CD4-positive, alpha-beta T cell treated with Interferon gamma for 1 hour (primary cell): ENCODE data around the gene SMC5.
"Not testable (repeated sequence)": the region's sequence is repeated elsewhere in the genome, so short reads cannot be mapped to it uniquely, and the experiment has no call there.

Experiments used
- DNase-seq: peaks from one replicate; pipeline ENCODE4 v3.0.0-alpha.2; 2020

Gene SMC5

DNA sequence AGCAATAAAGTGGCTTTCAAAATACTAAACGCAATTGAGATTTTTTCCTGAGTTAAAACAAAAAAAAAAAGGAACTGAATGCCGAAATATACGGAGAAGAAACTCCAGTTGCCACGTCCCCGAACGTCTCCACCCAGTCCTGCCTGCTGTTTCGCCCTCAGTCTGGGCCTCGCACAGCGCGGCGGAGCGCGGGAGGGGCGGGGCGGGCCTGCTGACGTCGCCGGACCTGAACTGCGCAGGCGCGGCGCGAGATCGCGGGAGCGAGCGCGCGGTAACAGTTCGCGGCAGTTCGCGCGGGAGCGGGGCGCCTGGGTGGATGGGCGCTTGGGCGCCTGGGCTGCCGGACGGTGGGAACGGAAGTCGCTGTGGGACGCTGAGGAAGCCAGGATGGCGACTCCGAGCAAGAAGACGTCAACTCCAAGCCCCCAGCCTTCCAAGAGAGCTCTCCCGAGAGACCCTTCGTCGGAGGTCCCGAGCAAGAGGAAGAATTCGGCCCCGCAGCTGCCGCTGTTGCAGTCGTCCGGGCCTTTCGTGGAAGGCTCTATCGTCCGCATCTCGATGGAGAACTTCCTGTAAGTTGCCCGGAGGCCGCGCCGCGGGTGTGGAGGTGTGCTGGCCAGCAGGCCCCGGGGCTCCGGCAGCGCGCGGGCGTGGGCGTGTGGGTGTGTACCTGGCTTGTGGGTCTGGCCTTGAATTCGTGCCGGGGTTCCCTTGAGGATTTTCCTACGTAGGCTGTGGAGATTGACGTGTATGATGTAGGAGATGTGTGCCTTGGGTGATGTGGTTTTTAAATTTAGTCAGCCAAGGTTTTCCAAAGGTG, at the start of gene SMC5:
Gene SMC5 (plus strand): TSS at position 287 of the 820 bp plus-strand sequence. CDS start 101 bp downstream, at position 388.
- DNase-seq = peak; percentile 91

DNA sequence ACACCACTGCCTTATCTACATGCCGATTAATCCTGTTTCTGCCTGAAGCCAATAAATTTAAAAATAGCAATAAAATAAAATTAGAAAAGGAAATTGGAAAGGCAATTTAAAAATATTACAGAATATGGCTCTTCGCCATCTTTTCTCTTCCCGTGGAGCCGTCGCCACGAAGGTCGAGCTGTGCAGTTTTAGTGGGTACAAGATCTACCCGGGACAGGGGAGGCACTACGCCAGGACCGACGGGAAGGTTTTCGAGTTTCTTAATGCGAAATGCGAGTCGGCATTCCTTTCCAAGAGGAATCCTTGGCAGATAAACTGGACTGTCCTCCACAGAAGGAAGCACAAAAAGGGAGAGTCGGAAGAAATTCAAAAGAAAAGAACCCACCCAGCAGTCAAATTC, 41.7 kb upstream of the SMC5 start:
- DNase-seq = no peak

- no peak for DNase-seq
Measured at GRCh38 chr9:70218767-70219166, 40.0 kb upstream of the SMC5 start.

DNA sequence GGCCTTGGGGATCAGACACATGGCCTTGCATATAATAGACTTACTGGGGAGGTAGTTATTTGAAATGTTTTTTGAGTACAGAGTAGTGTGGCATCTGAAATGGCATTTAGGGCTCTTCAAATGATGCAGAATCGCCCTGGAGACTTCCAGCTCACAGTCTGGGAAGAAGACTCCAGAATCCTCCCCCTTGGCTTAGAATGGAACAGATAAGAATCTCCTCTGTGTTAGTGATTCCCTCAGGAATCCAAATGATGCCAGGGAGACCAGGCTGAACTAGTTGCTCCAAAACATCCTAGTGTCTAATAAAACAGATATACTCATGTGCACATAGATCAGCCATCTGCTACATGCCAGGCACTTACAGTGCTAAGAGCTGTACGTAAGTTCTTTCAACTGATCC, 38.6 kb upstream of the SMC5 start:
- DNase-seq = no peak

GRCh38 chr9:70222354-70222753, 36.4 kb upstream of the SMC5 start:
- no peak for DNase-seq

GRCh38 chr9:70228118-70228517, 30.7 kb upstream of the SMC5 start:
- no peak for DNase-seq

DNA sequence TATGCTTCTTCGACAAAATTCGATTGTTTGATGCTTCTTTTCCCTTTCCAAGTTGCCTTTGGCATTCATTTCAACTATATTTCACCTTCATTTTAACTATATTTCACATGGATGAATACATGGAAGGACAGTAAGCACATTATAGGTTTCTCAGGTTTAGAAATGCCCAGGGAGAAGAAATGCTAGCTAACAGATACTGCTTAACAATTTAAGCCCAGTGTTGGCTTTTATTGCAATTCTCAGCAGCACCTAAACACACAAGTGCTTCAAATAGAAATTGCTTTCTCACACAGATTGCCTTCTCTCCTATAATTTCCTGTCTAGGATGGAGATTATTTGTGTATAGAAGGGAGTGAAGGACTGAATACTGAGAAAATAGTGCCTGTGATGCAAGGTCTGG, 30.2 kb upstream of the SMC5 start:
- DNase-seq = no peak

DNA sequence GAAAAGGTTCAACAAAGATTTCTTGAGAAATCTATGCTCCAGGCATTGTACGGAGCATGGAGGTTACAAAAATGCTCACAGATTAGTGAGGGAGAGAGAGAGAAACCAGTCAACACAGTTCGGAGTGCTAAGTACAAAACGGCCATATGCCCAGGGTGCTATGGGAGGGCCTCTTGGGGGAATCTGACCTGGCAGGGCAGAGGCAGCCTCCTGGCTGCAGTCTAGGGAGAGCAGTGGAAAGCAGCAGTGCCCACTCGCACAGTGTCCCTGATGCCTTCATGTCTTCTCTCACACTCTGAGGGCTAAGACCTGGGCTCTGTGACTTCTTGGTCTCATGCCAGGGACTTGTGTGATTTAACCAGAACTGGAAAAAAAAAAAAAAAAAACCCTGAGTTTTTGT, 29.8 kb upstream of the SMC5 start:
- no peak for DNase-seq

DNA sequence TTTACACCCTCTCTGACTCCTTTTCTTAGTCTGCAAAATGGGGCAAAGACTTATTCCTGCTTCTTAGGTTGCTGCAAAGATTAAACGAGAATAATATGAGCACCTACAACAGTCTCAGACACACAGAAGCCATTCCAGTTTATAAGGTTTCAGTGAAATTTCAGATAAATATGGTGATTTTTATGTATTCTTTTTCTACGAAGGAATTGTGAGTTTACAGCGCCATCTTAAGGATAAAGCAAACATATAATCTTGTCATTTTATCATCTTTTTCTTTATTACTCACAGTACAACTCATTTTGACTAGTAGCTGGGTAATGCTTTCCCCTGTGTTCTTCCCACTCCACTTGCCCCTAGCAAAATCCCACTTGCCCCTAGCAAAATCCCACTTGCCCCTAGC, 29.2 kb upstream of the SMC5 start:
- DNase-seq = no peak

DNA sequence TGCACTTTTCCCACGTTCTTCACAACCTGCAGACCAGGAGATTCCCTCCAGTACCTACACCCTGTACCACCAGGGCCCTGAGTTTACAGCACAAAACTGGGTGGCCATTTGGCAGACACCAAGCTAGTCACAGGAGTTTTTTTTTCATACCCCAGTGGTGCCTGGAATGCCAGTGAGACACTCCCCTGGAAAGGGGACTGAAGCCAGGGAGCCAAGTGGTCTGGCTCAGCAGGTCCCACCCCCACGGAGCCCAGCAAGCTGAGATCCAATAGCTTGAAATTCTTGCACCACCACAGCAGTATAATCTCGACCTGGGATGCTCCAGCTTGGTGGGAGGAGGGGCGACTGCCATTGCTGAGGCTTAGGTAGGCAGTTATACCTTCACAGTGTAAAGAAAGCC, 26.3 kb upstream of the SMC5 start:
- no peak for DNase-seq

- not testable (repeated sequence) for DNase-seq
Measured at GRCh38 chr9:70234208-70234607, 24.6 kb upstream of the SMC5 start.

- DNase-seq = not testable (repeated sequence)
Measured at GRCh38 chr9:70245952-70246351, 12.8 kb upstream of the SMC5 start.

GRCh38 chr9:70250221-70250620, 8.6 kb upstream of the SMC5 start:
- DNase-seq = no peak

DNA sequence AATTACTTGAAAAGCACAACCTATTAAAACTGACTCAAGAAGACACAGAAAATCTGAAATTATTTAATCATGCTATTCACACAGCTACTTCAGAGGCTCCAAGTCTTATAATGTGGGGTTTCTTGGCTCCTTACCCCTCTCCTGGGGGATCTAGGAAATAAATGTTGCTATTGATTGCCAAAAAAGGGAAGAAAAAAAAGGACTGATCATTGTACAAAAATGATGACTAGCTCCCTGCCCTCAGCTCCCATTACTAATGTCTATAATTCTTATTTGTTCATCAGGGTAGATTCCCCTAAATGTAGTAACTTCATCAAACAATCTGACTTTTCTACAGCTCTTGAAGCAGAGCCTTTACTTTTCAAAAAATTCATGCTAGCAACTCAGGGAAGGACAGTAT, 3.3 kb upstream of the SMC5 start:
- DNase-seq = no peak

GRCh38 chr9:70256123-70256551, 2.6 kb upstream of the SMC5 start:
- no peak for DNase-seq

- DNase-seq = no peak
Measured at GRCh38 chr9:70257502-70257901, 1.3 kb upstream of the SMC5 start.

- DNase-seq = no peak
Measured at GRCh38 chr9:70257991-70258691, 637 bp upstream of the SMC5 start.

DNA sequence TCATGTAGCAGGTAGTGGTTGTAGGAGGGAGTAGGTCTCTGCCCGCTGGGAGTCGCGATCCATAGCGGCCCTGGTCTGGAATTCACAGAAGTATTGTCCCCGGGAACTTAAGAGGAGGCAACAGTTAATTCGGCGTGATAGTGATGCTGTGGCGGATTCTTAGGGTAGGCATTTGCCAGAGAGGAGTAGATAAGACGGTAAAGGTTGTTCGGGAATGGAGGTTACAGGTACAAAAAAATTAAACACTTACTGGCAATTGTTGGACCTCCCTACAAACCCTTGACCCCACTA, 679 bp downstream of the SMC5 start:
- no peak for DNase-seq

DNA sequence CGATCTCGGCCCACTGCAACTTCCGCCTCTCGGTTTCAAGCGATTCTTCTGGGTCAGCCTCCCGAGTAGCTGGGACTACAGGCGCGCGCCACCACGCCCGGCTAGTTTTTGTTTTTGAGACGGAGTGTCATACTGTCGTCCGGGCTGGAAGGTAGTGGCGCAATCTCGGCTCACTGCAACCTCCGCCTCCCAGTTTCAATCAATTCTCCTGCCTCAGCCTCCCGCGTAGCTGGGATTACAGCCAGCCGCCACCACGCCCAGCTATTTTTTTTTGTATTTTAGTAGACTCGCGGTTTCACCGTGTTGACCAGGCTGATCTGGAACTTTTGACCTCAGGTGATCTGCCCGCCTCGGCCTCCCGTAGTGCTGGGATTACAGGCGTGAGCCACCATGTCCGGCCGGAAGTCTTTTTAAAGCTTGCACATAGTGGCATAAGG, 1.2 kb downstream of the SMC5 start:
- no peak for DNase-seq

GRCh38 chr9:70260606-70261005, 1.8 kb downstream of the SMC5 start:
- DNase-seq = no peak

DNA sequence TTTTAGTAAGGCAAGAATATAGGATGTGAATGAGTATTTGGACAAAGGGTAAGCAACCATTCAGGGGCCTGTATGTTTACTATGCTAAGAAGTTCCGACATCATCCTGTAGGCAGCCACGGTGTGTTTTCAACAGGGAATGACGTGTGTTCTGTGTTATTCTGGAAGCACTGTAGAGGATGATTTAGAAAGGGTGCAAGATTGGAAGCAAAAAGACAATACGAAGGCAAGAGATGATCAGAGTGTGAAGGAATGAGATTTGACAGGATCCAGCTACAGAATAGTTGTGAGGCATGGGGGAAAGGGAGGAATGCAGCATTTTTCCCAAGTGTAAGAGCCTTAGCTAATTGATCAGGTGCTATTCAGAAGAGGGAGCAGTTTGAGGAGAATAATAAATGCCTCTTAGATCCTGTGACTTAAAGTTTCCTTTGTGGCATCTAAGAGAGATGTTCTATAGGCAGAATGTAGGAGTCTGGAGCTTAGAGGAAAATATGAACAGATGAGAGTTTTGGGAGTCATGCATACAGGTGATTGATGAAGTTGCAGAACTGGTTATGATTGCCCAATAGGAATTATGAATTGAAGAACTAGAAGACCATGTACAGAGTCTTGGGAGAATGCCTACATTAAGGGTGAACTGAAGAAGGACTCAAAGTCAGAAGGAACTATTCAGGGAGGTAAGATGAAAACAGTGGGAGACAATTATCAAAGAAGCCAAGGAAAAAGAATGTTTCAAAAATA, 2.5 kb downstream of the SMC5 start:
- DNase-seq = no peak

- no peak for DNase-seq
Measured at GRCh38 chr9:70262366-70262765, 3.6 kb downstream of the SMC5 start.

DNA sequence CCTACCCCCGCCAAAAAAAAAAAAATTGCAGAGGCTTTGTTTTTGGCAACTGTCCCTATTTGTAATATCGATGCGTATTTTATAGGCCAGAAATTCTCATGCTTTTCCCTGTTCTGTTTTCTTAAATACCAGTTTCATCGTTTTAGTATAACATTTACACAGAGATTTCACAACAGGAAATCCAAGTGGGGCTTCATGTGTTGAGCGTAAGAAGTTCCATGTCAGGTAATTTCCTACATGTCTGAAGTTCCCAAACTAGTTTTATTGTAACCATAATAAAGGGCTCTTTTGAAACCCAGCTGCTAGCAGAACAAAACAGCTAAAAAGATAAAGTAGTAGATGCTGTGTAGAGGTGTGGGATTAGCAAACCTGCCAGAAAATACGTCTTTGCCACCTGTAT, 4.2 kb downstream of the SMC5 start:
- DNase-seq = no peak

DNA sequence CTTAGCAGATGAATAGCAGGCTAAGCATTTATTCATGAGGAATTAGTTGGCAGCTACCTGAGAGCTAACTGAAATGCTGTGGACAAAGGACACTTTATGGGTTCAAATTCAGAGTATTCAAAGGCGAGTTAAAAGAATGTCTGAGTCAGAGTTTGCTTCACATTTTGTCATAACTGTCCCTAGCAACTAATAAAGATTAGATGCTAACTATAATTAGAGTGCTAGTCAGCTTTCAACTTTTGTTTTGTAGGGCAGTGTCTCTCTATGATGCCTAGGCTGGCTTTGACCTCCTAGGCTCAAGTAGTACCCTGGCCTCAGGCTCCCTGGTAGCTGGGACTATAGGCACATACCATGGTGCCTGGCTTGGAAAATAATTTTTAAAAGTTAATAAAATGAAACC, 4.6 kb downstream of the SMC5 start:
- no peak for DNase-seq
